Amniotic epithelial cell (primary cell): ENCODE measurements around the gene SRGAP3.
A peak's percentile ranks its signal among the peaks of the same experiment; 100 is the strongest.

ENCODE experiments used
- DNase-seq: peaks from one replicate; pipeline ENCODE4 v3.0.0-alpha.2; 2010; ENCODE audit warnings: low read depth

SRGAP3 gene

DNA sequence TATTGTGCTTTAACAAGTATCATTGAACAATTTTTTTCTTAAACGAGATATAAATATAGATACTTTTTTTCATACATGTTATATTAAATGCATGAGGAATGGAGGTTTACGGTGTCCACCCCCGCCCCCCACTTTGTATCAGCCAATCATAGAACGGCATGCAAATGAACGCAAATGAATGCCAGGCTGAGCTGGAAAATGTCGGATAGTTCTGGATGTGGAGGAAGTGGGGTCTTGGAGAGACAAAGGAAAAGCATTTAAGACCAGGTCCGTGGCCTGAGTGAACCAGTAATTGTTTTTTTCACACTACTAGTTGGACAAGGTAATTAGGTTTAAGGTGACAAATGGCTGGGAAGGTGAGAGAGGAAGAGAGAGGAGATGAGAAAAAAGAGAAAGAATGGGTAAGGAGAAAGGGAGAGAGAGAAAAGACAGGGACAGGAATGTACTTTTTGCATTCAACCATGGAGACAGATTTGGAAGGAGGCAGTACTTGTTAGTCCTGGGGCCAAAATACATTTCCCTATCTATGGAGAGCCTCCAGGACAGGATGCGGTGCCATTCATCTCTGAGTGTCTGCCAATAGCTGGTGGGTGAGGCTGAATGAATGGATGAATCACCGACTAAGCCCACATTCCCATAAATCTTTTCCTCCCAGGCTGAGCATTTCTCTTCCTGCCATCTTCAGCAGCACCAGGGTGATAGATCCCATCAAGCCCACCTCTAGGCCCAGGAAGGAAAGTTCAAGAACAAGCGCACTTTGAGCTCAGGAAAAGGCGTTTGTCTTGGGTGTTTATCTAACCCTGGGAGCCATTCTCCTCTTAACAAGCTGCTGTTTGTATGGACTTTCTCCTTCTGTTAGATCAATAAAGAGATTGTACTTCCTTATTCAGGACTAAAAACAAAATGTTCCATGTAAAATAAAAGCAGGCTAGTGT lies 284.7 kb downstream of the SRGAP3 start:
- peak; percentile 65 for DNase-seq

DNA sequence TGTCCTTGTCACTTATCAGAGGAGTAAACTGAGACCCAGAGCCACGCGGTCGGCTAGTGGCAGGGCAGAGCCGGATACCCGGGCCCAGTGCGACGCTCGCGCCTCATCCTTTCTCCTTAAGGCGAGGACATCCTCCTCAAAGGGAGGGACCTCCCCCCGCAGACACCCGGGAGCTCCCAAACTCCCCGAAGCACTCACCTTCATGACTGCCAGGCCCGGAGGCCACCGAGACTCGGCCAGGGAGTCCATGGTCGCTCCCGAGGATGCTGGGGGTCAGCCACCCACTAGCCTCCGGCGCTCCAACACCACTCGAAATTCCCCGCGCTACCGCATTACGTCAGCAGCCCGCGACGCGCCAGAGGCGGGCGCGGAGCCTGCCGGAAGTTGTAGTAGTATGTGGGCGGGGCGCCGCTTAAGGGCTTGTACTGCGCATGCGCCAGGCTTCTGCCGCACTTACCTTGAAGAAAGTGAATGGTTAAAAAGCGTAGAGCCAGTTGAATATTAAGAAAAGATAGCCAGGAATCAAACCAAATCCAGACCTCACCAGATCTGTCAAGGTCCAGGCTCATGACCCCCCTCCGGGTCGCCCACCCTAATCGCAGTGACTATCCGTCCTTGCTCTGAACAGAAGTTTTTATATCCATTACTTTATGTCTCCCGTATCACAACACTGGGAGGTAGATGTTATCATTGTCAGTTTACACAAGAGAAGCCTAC lies 286.2 kb downstream of the SRGAP3 start, which contains the start of gene RAD18:
Gene RAD18, minus strand, starts transcription at position 336 of the 717 bp plus-strand sequence. Its CDS starts 87 bp downstream, at position 249.
- peak; percentile 81 for DNase-seq

DNA sequence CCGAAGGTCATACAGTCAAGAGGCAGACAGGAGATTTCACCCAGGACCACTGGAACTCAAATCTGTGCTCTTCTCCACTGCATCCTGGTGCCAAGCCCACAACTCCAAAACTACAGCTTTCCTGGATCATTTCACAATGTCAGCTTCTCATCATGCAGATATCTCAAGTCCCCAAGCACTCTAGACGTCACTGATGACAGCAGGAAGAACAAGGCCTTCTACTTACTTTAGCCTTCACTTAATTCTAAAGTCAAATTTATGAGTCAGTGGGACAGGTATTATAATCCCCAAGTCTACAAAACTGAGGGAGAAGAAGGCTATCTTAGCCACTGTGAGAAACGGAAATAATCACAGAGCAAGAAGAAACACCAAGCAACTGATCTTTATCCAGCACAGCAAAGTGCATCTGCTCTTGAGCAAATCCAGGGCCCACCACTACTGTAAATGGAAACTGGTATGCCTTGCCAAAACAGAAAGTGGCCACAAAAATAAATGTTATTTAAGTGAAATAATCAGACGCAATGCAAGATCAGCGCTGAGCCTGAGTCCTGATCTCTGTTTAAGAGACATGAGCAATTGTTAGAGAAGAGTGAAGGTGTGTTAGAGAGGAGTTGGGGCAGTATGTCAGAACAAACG lies 287.1 kb downstream of the SRGAP3 start:
- no peak for DNase-seq

DNA sequence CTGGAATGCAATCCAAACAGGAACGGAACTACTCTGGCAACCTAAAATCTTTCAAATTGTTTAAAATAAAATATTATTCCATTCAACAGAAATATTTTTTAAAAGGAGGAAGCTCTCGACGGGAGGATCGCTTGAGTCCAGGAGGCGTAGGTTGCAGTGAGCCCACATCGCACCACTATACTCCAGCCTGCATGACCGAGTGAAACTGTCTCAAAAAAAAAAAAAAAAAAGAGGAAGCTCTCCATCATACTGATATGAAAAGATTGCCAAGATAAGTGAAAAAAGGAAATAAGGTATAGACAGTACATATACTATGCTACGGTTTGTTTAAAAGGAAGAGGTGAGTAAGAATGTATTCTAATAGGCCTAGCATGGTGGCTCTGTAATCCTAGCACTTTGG lies 289.8 kb downstream of the SRGAP3 start:
- DNase-seq: no peak

DNA sequence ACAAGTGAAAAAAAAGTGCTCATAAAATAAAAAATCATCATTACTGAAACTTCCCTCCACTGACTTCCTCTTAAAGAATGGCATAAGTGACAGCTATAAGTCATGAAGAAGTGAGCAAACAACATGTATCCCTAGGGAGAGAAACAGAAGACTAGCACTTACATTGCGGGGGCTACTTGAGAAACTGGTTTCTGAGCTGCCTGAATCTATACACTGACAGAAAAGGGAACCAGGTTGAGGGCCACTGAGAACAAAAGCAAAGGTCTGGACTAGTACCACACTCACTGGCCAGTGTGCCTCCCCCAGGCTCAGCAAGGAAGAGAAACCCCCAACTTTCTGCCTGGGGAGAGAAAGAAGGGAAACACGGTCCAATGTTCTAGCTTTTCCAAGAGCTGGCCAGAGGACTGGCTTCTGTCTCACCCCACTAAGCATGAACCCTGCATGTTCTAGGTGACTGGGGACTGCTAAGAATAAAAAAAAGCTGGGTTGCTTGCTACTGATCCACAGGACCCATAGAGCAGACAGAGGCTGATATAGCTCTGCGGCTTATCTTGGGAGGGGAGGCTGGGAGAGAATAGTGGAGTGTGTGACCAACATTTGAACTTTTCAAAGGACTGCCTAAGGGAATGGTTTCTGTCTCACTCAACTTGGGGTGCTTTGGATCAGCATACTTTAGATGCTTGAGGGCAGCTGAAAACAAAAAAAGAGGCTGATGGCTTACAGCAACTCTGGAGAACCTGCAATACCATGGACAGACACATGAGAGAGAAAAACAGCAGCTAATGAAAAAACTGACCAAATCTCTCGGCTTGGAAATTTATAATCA lies 294.3 kb downstream of the SRGAP3 start:
- peak; percentile 82 for DNase-seq

DNA sequence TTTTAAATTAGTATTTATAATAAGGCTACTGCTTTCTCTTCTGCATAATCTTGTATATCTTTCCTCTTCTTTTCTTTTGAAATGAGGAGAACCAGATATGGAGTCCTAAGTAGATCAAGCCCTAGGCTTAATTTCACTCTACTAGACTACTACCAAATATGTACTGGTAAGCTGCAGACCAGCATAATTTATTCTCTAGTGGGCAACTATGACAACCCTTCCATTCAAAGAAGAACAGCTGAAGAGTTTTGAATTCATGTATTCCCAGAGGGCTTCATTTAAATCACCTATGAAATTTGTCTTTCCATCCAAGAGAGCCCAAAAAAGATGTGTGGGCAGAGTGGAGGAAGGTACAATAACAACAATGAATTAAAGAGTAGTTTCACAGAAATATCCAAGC lies 296.1 kb downstream of the SRGAP3 start:
- no peak for DNase-seq

DNA sequence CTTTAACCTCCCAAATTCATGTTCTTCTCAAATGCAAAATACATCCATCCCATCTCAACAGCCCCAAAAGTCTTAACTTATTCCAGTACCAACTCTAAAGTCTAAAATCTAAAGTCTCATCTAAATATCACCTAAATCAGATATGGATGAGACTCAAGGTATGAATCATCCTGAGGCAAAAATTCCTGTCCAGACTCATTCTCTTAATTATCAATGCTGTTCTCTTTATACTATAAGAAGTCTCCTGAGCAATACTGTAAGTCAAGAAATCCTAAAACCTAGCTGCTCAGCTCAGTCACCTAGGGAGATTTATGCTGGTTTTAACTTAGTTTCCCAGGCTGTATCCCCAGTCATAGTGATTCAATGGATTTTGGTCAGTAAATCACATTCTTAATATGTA lies 297.3 kb downstream of the SRGAP3 start:
- no peak for DNase-seq

DNA sequence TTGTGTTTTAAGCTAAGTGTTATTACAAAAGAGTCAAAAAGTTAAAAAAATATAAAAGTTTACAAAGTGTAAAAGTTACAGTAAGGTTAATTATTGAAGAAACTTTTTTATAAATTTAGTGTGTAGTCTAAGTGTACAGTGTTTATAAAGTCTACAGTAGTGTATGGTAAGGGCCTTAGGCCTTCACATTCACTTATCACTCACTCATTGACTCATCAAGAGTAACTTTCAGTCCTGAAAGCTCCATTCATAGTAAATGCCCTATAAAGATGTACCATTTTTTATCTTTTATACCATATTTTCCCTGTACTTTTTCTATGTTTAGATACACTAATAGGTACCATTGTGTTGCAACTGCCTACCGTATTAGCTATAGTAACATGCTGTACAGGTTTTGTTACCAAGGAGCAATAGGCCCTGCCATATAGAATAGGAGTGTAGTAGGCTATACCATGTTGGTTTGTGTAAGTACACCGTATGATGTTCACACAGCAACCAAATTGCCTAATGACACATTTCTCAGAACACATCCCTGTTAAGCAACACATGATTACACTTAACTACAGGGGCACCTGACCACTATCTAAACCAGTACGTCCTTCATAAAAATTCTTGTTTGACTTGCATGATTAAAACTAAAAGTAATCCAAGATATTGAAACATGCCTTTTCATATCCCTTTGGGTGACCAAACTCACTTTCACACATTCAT lies 303.4 kb downstream of the SRGAP3 start:
- peak; percentile 82 for DNase-seq

DNA sequence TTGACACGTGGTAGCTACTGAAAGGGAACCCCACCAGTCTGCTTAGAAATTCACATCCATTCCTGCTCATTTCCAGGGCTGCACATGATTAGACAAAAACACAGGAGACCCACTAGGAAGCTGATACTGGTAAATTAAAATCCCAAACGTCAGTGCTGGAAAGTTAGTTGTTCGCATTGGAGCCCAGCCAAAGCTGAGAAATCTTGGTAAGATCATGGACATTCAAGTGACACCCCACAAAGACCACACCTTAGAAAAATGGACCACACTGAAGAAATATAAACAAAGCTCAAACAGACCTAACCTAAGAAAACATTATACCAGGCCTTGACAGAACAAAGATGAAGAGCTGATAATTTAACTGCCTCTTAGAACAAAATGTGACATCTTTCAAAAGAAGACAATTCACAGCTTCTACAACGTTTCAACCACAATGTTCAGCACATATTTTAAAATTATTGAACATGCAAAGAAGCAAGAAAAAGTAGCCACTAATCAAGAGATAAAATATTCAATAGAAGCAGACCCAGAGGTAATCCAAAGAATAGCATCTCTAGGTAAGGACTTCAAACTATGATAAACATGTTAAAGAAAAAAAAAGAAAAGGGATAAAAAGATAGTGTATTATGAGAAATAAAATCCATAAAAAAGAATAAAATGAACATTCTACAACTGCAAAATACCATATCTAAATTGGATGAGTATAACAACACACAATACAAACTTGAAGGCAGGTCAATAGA lies 306.5 kb downstream of the SRGAP3 start:
- no peak for DNase-seq

DNA sequence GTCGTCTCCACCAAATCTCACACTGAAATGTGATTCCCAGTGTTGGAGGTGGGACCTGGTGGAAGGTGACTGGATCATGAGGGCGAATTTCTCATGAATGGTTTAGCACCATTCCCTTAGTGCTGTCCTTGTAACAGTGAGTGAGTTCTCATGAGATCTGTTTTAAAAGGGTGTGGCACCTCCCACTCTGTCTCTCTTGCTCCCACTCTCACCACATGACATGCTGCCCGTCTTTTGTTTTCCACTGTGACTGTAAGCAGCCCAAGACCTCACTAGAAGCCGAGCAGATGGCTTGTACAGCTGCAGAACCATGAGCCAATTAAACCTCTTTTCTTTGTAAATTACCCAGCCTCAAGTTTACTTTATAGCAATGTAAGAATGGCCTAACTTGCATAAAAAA lies 307.3 kb downstream of the SRGAP3 start:
- DNase-seq: no peak

DNA sequence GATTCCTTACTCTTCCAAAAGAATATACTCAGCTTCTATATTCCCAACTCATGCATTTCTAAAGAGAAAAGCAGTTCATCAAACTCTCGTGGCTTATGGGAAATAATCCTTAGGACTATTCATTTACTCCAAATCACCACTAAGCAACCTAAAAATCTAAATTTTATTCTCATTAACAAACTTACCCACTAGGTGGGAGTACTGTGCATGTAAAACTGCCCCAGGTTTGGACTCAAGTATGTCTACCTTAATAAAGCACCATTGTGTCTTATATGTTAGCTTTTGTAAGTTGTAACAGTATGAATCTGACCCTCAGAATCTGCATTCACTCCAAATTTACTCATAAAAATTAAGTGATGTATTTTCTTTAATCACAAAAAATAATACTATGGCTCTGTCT lies 311.4 kb downstream of the SRGAP3 start:
- DNase-seq: peak; percentile 56

DNA sequence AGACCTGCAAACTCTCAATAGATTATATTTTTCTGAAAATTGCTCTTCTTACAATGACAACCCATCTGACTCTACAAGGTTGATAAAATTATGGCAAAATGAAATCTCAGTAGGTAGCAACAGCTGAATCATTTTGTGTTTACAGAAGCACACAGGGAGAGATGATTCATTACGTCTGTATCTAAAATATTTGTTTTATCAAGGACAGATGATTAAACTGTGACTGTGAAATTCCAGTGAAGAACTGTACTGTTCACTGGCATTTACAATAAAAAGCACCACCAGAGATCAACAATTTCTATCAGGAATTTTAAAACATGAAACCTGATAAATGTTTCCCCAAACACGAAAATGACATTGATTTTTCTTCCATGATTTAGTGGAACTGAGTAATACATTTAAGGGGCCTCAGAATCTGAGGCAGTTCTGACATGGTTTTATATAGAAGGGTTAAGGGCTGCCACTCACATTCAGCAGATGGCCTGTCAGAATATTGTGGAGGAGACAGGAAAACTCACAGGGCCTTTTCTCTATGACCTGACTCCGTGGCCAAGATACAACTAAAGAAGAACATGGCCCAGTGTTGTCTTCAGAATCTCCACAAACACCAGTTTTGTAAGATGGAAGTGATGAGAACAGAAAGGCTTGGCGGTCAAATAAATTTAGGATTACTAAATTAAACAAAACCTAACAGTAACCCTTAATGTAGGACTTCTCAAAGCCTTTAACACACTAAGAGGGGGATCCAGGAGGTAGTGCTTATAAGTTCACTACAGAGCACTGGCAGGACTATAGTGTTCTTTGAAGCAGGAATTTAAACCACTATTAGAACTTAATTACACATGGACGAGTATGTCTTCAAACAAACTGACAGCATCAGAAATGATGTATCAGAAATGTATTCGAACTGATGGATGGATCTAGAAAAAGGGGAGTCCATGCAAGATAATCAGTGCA lies 312.1 kb downstream of the SRGAP3 start:
- DNase-seq: peak; percentile 89

DNA sequence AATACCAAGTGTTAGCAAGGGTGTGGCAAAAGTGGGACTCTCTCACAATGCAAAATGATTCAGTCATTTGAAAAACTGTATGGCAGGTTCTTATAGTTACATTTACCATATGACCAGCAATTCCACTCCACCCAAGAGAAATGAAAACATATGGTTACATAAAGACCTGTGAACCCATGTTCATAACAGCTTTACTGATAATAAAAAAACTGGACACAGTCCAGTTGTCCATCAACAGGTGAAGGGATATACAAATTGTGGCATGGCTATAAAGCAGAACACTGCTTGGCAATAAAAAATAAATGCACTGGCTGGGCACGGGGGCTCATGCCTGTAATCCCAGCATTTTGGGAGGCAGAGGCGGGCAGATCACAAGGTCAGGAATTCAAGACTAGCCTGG lies 316.9 kb downstream of the SRGAP3 start:
- DNase-seq: no peak

DNA sequence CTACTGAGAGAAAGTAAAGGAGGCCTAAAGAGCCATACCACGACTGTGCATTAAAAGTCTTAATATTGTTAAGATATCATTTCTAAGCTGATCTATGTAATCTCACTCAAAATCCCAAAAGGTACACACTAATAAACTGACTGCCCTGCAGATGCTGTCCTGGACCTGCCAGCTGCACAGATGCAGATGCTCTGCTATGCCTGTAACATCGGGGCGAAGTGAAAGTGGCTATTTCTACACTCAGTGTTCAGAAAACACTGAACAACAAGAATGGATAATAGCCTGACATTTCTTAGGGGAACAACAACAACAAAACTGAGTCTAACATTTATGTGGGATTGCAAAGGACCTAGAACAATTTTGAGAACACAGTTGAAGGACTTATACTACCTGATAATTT lies 318.1 kb downstream of the SRGAP3 start:
- no peak for DNase-seq
